Effector memory CD4-positive, alpha-beta T cell (primary cell): Measurements from ENCODE around the gene SUGP2.
"Not testable (repeated sequence)": the region's sequence is repeated elsewhere in the genome, so short reads cannot be mapped to it uniquely, and the experiment has no call there.

Experiments
- DNase-seq, 3 donors: peaks; one replicate each; pipeline ENCODE4 v3.0.0-alpha.2; 2020
- H3K27ac ChIP-seq: 2 replicates; pipeline ENCODE4 v1.7.0; 2013; ENCODE audit warnings: mild to moderate bottlenecking, low read length, moderate library complexity; ENCODE audit not compliant: insufficient read depth, poor library complexity, severe bottlenecking
- H3K27me3 ChIP-seq: replicated peaks from 2 replicates; pipeline ENCODE4 v1.7.0; 2013; ENCODE audit warnings: mild to moderate bottlenecking, low read length; ENCODE audit not compliant: insufficient read depth, control insufficient read depth, poor library complexity, severe bottlenecking
- H3K36me3 ChIP-seq: 2 replicates; pipeline ENCODE4 v1.7.0; 2013; ENCODE audit warnings: mild to moderate bottlenecking, low read length, moderate library complexity; ENCODE audit not compliant: control insufficient read depth, insufficient read depth
- H3K4me1 ChIP-seq: 2 replicates; pipeline ENCODE4 v1.7.0; 2013; ENCODE audit warnings: low read length, mild to moderate bottlenecking; ENCODE audit not compliant: control insufficient read depth, insufficient read depth, poor library complexity, severe bottlenecking
- H3K4me3 ChIP-seq: 2 replicates; pipeline ENCODE4 v1.7.0; 2013; ENCODE audit warnings: low read length, low read depth, mild to moderate bottlenecking; ENCODE audit not compliant: insufficient read depth, poor library complexity, severe bottlenecking
- H3K9me3 ChIP-seq: 2 replicates; pipeline ENCODE4 v1.7.0; 2013; ENCODE audit warnings: mild to moderate bottlenecking, low read length, moderate library complexity; ENCODE audit not compliant: control insufficient read depth

Gene SUGP2

GRCh38 chr19:18964121-18964520 is 69.2 kb downstream of the SUGP2 start:
- DNase-seq: no peak

GRCh38 chr19:18961767-18962620 is 71.3 kb downstream of the SUGP2 start:
- H3K4me3 ChIP-seq: no peak overlapping the region

More at GRCh38 chr19:18964121-18964520, 69.2 kb downstream of the SUGP2 start:
- Histone ChIP-seq H3K36me3 (no peaks in the 10 kb centered on the region), H3K27ac (no peak overlapping the region), H3K27me3 (no peaks in the 10 kb centered on the region), H3K4me1 (no peaks in the 10 kb centered on the region), H3K4me3 (no peak overlapping the region), H3K9me3 (no peaks in the 10 kb centered on the region)

GRCh38 chr19:18960370-18960769 is 72.9 kb downstream of the SUGP2 start:
- H3K9me3 ChIP-seq: no peaks in the 10 kb centered on the region
- no peak for DNase-seq
- H3K27me3 ChIP-seq: no peaks in the 10 kb centered on the region
- no peak overlapping the region for H3K27ac ChIP-seq
- H3K4me1 ChIP-seq: no peaks in the 10 kb centered on the region
- no peak overlapping the region for H3K4me3 ChIP-seq
- no peaks in the 10 kb centered on the region for H3K36me3 ChIP-seq

More at GRCh38 chr19:18961767-18962620, 71.3 kb downstream of the SUGP2 start:
- H3K27me3 ChIP-seq: no peaks in the 10 kb centered on the region
- no peaks in the 10 kb centered on the region for H3K9me3 ChIP-seq
- no peak for DNase-seq
- H3K27ac ChIP-seq: no peak overlapping the region
- no peaks in the 10 kb centered on the region for H3K36me3 ChIP-seq
- no peaks in the 10 kb centered on the region for H3K4me1 ChIP-seq

- H3K4me1 ChIP-seq: no peaks in the 10 kb centered on the region
- H3K27me3 ChIP-seq: no peaks in the 10 kb centered on the region
Observed at GRCh38 chr19:18955042-18955441, 78.3 kb downstream of the SUGP2 start.

GRCh38 chr19:18954094-18954493 is 79.2 kb downstream of the SUGP2 start:
- no peak for DNase-seq
- no peaks in the 10 kb centered on the region for H3K9me3 ChIP-seq
- no peak overlapping the region for H3K27ac ChIP-seq
- H3K36me3 ChIP-seq: no peaks in the 10 kb centered on the region
- H3K27me3 ChIP-seq: no peaks in the 10 kb centered on the region
- no peaks in the 10 kb centered on the region for H3K4me1 ChIP-seq
- H3K4me3 ChIP-seq: no peak overlapping the region

More at GRCh38 chr19:18955042-18955441, 78.3 kb downstream of the SUGP2 start:
- no peaks in the 10 kb centered on the region for H3K36me3 ChIP-seq
- H3K9me3 ChIP-seq: no peaks in the 10 kb centered on the region
- no peak overlapping the region for H3K27ac ChIP-seq
- no peak overlapping the region for H3K4me3 ChIP-seq
- DNase-seq: no peak

- DNase-seq, H3K4me3 ChIP-seq, H3K9me3 ChIP-seq, H3K4me1 ChIP-seq, H3K27ac ChIP-seq, H3K27me3 ChIP-seq, H3K36me3 ChIP-seq: not testable (repeated sequence)
Observed at GRCh38 chr19:18952364-18953003, 80.8 kb downstream of the SUGP2 start.

- H3K9me3 ChIP-seq: no peaks in the 10 kb centered on the region
- DNase-seq: no peak
Observed at GRCh38 chr19:18951721-18952281, 81.5 kb downstream of the SUGP2 start.

GRCh38 chr19:18949858-18950257 is 83.5 kb downstream of the SUGP2 start:
- no peaks in the 10 kb centered on the region for H3K4me1 ChIP-seq
- no peaks in the 10 kb centered on the region for H3K36me3 ChIP-seq
- no peak overlapping the region for H3K4me3 ChIP-seq
- H3K27me3 ChIP-seq: no peaks in the 10 kb centered on the region
- H3K9me3 ChIP-seq: no peaks in the 10 kb centered on the region
- no peak overlapping the region for H3K27ac ChIP-seq
- DNase-seq: no peak

More at GRCh38 chr19:18951721-18952281, 81.5 kb downstream of the SUGP2 start:
- Histone ChIP-seq H3K27me3 (no peaks in the 10 kb centered on the region), H3K27ac (no peak overlapping the region), H3K4me1 (no peaks in the 10 kb centered on the region), H3K4me3 (no peak overlapping the region), H3K36me3 (no peaks in the 10 kb centered on the region)

GRCh38 chr19:18948976-18949356 is 84.4 kb downstream of the SUGP2 start:
- no peaks in the 10 kb centered on the region for H3K4me1 ChIP-seq
- H3K27me3 ChIP-seq: no peaks in the 10 kb centered on the region
- H3K4me3 ChIP-seq: no peak overlapping the region
- H3K9me3 ChIP-seq: no peaks in the 10 kb centered on the region
- no peaks in the 10 kb centered on the region for H3K36me3 ChIP-seq
- no peak for DNase-seq
- no peak overlapping the region for H3K27ac ChIP-seq
